ENCODE data around the gene DNAJC5.

- TF ChIP-seq, protein P1, sequence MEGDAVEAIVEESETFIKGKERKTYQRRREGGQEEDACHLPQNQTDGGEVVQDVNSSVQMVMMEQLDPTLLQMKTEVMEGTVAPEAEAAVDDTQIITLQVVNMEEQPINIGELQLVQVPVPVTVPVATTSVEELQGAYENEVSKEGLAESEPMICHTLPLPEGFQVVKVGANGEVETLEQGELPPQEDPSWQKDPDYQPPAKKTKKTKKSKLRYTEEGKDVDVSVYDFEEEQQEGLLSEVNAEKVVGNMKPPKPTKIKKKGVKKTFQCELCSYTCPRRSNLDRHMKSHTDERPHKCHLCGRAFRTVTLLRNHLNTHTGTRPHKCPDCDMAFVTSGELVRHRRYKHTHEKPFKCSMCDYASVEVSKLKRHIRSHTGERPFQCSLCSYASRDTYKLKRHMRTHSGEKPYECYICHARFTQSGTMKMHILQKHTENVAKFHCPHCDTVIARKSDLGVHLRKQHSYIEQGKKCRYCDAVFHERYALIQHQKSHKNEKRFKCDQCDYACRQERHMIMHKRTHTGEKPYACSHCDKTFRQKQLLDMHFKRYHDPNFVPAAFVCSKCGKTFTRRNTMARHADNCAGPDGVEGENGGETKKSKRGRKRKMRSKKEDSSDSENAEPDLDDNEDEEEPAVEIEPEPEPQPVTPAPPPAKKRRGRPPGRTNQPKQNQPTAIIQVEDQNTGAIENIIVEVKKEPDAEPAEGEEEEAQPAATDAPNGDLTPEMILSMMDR (IDR thresholded peaks at IDR 0.05 in 4 of 5, conservative IDR thresholded peaks at IDR 0.05 in 1 of 5), result no peak
- no peak for TF ChIP-seq POLR2A (IDR thresholded peaks at IDR 0.05)
Observed at GRCh38 chr20:63923651-63924050, 28.7 kb downstream of the DNAJC5 start.
